Activated CD4-positive, alpha-beta T cell treated with anti-CD3 and anti-CD28 coated beads for 4 hours (primary cell): Measurements from ENCODE around the gene NRF1.
"Not testable (repeated sequence)": the region's sequence is repeated elsewhere in the genome, so short reads cannot be mapped to it uniquely, and the experiment has no call there.

Experiments used
- DNase-seq, 2 donors: peaks; one replicate each; pipeline ENCODE4 v3.0.0-alpha.2; 2020

Gene NRF1

DNA sequence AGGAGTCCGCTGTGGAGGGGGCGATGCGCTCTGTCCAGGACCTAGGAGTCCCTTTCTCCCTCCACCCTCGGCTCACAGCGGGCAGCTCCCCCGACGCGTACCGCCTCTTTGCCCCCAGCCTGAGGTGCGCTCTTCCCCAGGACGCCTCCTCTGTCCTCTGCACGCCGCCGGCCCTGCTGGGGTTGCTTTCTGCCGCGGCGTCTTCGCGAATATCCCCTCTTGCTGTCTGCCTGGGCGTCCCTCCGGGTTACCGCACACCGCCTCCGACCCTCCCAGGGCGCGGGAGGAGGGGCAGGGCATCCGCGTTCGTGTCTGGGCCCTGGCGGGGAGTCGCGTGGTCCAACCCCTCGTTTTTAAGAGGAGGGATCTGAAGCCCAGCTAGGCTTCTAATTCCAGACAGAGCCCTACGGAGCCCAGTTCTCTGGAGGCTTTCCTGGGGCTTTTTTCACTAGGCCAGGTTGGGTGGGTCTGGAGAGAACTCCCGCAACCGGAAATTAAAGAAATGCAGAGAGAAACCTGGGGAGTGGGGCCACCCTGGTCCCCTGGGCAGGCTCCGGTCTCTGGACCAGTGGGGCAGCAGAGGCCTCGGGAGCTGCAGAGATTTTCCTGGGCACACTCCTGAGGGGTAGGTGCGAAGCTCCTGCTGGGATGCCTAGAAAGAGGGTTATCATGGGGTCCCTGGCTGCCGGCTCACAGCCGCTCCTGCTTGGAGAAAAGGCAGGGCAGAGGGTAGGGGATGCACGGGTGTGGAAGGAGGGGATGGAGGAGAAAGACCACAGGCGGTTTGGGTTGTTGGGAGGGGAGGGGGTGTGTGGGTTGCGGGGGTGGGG, 174.4 kb downstream of the NRF1 start:
- no peak for DNase-seq

DNA sequence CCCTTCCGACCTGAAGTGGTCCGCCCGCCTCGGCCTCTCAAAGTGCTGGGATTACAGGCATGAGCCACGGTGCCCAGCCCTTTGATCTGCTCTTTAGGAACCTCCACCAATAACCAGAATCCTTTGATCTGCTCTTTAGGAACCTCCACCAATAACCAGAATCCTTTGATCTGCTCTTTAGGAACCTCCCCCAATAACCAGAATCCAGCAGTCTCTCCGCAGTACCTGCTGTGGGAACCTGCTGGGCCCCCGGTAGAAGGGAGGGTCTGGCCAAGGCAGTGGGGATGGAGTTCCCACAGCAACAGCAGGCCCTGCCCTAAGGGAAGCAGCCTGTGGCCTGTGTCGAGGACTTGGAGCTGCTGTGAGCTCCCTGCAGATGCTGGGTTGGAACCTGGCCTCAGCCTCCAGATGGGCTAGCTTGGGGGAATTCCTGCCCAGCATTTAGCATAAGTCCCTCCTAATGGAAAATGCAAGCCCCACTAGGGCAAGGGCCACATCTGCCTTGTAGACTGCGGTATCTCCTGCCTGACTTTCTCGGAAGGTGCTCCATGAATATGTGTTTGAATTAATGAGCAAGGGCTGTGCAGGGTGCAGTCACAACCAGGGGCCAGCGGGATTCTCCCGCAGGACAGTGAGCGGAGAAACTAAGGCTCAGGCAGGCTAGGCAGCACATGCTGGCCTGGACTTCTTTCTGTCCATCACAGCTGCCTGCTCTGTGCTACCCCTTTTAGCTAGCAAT, 175.5 kb downstream of the NRF1 start:
- DNase-seq = no peak

DNA sequence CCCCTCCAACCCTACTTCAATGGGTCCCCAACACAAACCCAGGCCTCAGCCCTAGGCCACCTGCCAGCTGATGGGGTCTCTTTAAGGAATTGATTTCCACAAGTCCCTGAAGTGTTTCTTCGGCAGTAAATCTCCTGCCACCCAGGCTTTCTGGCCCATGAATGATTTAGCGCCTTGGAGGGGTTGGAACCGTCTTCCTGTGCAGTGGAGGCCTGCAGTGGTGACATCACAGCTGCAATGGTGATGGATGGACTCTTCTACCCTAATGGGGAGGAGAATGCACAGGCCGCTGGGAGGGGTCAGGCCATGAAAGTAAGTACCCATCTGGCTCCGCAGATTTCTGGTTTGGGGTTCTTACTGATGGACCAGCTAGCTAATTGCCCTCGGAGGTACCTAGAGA, 177.5 kb downstream of the NRF1 start:
- no peak for DNase-seq

DNA sequence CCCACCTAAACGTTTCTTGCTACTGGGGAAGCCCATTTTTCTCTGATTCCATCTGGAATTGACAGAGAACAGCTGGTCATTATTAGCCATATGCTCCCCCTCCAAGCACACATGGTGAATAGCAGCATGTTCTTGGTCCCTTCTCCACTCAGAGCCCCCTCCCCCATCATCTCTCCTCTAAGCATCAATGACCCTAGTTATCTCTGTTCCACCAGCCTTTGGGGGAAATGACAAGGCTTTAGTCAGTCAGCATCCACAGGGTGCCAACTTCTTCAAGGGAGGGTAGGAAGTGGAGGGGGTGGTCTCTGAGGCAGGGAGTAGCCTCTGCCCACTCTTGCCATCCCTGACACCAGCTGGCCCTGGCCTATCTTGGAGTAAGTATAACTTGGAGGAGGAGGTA, 178.1 kb downstream of the NRF1 start:
- DNase-seq = no peak

DNA sequence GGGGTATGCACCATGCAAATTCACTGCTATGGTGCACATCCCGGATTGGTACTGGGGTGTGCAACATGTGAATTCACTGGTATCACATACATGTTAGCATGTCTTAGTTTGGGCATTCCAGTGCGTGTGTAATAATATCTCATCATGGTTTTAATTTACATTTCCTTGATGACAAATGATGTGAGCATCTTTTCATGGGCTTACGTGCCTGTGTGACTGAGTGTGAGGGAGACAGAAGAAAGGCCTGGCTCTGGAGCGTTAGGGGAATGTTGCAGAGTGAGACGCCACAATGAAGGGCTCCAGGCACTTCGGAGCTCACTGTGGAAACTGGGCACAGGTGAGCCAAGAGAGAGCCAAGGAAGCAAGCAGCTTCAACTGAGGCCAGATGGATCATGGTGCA, 178.6 kb downstream of the NRF1 start:
- no peak for DNase-seq

DNA sequence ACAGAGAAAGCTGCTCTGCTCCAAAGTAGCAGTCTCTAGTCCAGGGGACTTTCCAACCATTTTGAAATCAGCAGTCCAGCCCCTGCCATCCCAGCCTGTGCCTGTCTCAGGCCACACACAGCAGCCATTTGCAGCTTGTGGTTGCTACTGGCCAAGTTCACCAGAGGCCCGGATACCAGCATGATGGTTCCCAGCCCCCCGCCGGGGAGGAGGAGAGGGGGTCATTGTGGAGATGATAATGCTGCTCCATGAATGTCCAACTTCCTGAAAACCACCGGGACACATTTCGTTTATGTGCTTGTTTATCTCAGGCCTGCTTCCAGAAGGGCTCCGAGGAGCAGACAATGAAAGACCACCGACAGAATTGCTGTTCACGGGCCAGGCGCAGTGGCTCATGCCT, 181.2 kb downstream of the NRF1 start:
- no peak for DNase-seq

DNA sequence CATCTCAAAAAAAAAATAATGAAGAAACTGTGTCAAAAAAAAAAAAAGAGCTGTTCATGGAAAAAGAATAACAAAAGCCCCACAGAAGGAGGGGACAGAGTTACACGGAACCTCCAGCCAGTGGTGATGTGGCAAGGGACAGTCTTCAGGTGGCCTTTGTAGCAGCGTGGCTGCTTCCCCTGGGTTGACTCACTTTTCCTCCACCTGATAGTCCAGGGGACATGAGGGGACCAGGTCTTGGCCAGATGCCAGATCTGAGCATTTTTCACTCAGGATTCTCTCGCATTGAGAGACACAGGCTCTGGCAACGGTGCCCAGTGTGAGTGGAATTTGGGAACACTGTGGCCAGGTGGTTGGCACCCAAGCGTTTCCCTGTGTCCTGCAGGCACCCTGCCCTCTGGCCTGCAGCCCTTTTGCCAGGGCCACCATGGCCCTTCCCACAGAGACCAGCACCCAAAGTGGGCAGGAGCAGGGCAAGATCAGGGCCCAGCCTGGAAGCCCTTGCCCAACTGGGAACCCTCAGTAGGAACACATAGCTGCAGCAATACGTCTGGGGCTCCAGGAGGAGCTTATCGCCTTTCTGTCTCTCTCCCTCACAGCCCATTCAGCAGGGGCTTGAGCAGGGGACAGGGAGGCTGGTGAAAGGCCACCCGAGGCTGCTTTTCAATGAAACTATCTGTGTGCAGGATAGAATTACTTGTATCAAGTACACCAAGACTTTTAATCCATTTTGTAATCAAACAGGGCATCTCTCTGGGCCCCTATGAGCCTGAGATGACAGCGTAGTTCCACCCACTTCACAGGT, 182.2 kb downstream of the NRF1 start:
- DNase-seq = no peak

DNA sequence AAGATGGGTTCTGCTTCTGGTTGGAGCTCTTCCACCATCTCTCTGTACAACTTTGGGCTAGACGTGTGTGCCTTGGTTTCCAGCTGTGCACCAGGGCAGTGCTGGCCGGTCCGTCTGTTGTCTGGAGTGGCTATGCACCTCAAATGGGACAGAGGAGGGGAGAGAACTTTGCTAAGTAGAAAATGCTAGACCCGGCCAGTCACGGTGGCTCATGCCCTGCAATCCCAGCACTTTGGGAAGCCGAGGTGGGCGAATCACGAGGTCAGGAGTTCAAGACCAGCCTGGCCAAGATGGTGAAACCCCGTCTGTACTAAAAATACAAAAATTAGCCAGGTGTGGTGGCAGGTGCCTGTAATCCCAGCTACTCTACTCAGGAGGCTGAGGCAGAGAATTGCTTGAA, 182.9 kb downstream of the NRF1 start:
- DNase-seq = not testable (repeated sequence)

DNA sequence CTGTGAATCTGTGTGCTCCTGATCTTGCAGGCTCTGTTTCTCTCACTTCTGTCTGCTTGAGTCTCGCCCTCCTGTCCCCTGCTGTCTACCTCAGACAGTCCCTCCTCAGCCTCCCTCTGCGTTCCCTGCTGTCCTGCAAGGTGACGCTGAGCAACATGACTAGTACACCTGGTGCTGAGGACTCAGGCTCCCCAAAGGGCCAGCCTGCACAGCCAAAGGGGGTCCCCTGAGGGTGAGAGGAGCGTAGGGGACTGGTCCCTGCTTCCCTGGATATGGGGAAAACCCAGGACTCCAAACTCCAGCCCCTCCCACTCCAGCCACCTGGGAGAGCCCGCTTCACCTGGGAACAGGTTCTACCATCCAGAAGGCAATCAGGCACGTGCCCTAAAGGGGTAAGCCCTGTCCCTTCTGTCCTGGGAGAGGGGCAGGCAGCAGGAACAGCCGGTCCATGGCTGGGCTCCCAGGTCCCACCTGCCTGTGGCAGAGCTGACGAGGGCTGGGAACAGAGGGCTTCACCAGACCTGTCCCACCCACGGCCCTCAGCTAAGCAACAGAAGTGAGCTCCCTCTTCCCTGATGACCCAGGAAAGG, 184.8 kb downstream of the NRF1 start:
- DNase-seq = no peak

DNA sequence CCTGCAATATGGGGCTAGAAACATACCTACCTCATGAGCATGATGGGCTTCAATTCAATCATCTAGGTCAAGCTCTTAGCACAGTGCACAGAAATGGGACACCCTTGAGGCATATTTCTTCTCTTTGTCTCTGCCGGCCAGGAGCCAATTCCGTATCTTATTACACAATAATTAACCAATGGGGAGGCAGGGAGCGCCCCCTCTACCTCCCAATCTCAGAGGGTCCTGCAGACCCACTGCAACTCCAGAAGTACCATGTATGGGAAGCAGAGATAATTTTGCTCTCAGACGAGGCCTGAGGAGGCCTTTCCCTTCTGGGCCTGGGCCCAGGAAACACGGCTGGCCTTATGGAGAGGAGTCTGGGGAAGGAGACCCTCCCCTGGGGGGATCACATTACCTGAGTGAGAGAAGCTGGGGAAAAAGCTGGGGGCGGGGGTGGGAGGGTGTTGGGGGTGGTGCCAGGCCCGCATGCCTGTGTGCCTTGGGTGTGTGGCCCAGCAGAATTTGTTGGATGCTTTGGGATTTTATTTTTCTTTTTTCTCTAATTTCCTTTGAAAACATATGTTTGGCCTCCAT, 185.8 kb downstream of the NRF1 start:
- no peak for DNase-seq

DNA sequence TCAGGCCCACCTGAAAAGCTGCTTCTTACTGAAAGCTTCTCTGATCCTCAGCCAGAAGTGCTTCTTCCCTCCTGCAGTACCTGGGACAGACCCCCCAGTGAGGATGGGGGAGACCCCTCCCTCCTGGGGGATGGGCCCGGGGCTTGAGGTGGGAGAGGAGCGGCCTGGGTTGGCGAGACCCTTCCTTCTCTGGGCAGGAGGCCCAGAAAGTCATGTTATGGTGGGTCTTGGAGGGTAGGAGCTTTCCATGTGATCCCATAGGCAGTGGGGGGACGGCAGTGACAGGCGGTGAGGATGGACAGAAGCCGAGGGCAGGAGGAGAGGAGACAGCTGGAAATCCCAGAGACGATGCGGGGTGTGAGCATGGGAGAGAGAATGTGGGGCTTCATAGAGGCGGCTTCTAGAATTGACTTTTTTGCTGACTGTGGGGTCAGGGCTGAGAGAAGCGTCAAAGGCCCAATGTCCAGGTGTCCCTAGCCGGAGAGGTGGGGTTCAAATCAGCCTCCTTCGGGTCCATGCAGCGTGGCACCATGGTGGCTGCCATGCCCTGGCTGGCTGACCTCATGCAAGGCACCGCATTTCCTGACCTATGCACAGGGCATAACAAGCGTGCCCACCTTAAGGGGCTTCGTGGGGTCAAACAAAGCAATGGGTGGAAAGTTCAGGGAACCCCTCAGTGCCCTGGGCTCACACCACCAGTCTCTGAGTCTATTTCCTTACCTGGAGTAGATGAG, 187.3 kb downstream of the NRF1 start:
- DNase-seq = no peak

DNA sequence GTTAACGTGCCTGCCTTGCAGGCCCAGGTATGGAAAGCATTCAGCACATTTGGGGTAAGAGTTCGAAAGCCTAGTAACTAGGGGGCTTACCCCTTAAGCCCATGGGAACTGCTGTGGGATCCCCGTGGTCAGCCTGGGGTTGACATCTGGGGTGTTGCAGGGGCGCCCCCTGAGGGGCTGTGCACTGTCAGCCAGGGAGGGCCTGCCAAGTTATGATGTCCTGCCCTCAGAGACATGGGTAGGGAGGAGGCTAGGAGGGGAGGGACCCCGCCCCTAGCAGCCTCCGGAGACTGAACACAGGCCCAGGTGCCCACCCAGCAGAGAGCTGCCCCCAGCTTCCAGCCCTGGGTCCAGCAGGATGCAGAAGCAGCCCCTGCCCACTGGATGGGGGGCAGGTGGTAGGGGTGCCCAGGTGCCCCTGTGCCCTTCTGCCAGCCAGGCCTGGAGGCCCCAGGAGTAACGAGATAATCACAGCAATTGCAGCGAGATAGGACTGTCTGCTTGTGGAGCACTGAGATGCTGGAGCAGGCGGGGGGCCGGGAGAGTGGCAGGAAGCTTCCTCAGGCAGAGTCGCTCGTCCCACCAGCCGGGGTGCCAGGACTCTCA, 187.9 kb downstream of the NRF1 start:
- no peak for DNase-seq

DNA sequence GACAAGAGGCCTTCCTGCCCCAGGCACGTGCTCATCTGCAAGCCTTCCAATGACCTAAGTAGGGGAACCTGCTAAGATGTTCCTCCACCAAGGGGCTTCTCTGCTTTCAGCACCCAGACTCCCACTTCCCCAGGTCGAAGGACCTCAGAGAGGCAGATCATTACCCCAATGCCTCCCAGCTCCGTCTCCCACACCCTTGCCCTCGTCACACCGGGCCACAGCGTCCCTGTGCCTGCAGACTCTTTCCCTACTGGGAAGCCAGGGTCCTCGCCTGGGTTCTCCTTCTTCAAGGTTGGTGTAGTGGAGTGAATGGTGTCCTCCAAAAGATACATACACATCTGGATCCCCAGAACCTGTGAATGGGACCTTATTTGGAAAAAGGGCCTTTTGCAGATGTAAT, 189.4 kb downstream of the NRF1 start:
- no peak for DNase-seq

DNA sequence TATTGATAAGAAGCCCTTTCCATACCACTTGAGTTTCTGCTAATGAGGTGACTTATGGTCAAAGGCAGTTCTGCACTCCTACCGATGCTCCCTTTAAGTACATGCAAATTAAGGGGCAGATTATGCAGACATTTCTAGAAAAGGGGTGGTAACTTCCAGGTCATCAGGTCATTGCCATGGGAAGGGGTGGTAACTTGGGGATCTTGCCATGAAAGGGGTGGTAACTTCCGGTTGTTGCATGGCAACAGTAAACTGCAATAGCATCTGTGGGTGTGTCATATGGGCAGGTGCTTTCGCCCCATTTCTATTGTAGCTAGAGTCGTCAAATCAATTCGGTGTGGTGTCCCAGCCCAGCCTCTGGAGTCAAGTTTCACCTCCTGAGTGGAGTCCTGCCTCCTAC, 190.4 kb downstream of the NRF1 start:
- DNase-seq = no peak

DNA sequence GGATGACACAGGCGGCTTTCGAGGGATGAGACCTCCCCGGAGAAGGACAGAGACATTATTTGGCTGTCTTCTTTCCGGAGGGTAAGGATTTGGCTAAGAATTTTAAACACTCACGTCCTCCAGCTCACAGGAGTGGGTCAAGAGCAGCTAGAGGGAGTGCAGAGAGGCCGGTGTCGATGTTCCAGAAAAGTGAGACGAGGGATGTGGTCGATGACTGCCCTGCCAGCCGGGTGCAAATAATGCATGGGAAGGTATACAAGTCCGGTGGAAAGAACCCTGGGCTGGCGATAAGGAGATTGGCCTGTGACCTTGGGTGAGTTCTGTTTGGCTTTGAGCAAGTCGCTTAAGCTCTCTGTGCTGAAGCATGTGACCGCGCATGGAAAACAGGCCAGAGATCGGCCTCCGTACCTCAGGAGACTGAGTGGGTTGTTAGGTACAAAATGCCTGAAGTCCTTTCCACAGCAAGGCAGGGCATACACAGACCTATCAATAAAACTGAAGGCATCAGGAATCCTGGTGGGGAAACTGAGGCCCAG, 192.1 kb downstream of the NRF1 start:
- DNase-seq = no peak

DNA sequence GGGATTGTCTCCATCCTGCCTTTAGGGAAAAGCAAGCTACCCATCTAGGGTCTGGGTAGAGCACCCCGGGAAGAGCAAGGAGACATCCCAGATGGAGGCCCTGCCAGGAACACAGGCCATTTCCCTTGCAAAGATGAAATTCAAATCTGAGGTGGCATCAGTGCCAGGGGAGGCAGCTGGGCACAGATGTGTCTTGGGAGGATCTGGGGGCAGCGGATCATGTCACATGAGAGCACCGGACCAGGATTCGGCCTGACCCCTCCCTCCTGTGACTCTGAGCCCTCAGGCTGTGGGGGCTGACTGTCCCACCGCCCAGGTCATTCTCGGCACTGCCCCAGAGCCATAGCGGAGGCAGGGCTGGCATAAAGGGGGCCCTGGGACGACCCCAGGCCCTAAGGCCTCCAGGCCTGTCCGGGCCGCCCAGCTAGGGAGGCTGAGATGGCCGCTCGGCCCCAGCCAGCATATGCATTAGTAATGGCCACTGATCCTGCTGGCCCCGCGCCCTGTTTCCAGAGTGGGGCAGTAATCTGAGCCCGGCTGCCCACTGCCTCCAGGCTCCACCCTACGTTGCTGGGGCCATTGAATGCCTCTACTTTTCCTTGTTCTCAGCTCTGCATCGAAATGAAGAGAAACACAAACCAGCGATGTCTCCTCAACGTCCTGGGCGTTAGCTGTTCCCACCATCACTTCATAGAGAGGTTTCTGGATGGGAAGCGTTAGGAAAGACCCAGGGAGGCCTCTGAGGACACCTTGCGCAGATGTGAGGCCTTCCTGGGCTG, 192.8 kb downstream of the NRF1 start:
- DNase-seq = no peak

DNA sequence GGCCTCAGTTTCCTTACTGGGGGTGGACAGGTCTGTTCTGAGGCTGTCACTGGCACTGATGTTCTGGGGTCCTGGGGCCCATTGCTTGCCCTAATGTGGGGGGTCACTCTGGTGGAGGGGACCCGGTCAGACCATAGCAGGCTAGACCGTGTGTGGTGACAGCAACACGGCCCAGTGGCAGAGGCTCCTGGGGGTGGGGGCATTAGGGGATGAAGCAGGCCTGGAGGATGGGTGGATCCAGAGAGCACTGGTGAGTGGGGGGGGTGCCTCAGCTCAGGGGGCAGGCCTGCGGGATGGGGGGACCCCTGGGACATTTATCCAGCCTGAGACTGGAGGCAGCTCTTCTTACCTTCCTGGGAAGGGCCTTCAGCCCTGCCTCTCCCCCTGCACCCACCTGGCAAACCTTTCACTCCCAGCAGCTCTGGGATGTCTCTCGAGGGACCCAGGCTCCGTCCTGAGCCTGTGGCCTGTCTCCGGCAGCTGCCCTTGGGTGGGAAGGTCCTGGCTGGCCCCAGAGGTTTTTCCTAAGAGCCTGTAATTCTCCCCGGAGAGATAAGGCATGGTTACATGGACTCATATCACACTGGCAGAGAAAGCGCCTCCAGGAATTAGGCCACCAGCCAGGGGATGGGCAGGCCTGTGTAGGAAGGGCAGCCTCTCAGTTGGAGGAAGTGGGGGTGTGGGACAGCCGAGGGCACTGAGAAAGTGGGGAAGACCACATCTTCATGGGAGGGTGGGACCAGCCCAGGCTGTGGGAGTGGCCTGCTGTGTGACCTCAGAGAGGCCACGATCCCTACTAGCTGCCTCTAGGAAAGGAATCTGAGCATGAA, 193.6 kb downstream of the NRF1 start:
- DNase-seq = no peak
